H9 (cell line): Measurements from ENCODE around the gene ESPL1. TPM values are rescaled to one million over a fixed set of nuclear protein-coding genes. Genes with fewer than 3 reads are reported as not detected.

Experiments used
- DNase-seq: peaks from one replicate; pipeline ENCODE4 v3.0.0-alpha.2; 2017
- H2AFZ ChIP-seq: one replicate; pipeline ENCODE4 v1.6.1; 2013; ENCODE audit warnings: mild to moderate bottlenecking, low read length, control low read depth, moderate library complexity
- H2AK5ac ChIP-seq: 2 replicates; pipeline ENCODE4 v1.6.1; 2013; ENCODE audit warnings: low read length, control low read depth, mixed read lengths; ENCODE audit not compliant: insufficient read length
- H2BK120ac ChIP-seq: one replicate; pipeline ENCODE4 v1.6.1; 2013; ENCODE audit warnings: low read depth, mild to moderate bottlenecking, low read length, control low read depth, inconsistent platforms; ENCODE audit not compliant: poor library complexity, severe bottlenecking
- H2BK12ac ChIP-seq: 2 replicates; pipeline ENCODE4 v1.6.1; 2013; ENCODE audit warnings: low read length, control low read depth, mixed read lengths, low read depth; ENCODE audit not compliant: insufficient read length
- H2BK15ac ChIP-seq: 2 replicates; pipeline ENCODE4 v1.6.1; 2013; ENCODE audit warnings: low read depth, low read length, control low read depth
- H2BK20ac ChIP-seq: one replicate; pipeline ENCODE4 v1.6.1; 2013; ENCODE audit warnings: low read depth, mild to moderate bottlenecking, low read length, control low read depth, inconsistent platforms; ENCODE audit not compliant: poor library complexity, severe bottlenecking
- H2BK5ac ChIP-seq: 2 replicates; pipeline ENCODE4 v1.6.1; 2013; ENCODE audit warnings: low read length, control low read depth, mixed read lengths; ENCODE audit not compliant: insufficient read length
- H3K14ac ChIP-seq: 2 replicates; pipeline ENCODE4 v1.6.1; 2013; ENCODE audit warnings: low read length, control low read depth; ENCODE audit not compliant: insufficient read depth
- H3K18ac ChIP-seq: 2 replicates; pipeline ENCODE4 v1.6.1; 2013; ENCODE audit warnings: low read depth, mild to moderate bottlenecking, mixed read lengths, low read length, control low read depth; ENCODE audit not compliant: insufficient read length
- H3K23ac ChIP-seq: 2 replicates; pipeline ENCODE4 v1.6.1; 2013; ENCODE audit warnings: low read length, control low read depth, mixed read lengths, low read depth; ENCODE audit not compliant: insufficient read length
- H3K23me2 ChIP-seq: 2 replicates; pipeline ENCODE4 v1.6.1; 2013; ENCODE audit warnings: low read depth, mild to moderate bottlenecking, mixed read lengths, low read length, control low read depth; ENCODE audit not compliant: insufficient read length, poor library complexity, severe bottlenecking
- H3K27ac ChIP-seq: 2 replicates; pipeline ENCODE4 v1.5.1; 2013; ENCODE audit warnings: low read length, control low read depth, mixed read lengths, low read depth; ENCODE audit not compliant: insufficient read length
- H3K27me3 ChIP-seq: 2 replicates; pipeline ENCODE4 v1.6.1; 2013; ENCODE audit warnings: low read length, control low read depth, inconsistent platforms; ENCODE audit not compliant: insufficient read depth
- H3K4ac ChIP-seq: 2 replicates; pipeline ENCODE4 v1.6.1; 2013; ENCODE audit warnings: low read depth, mild to moderate bottlenecking, control low read depth, inconsistent platforms, low read length, moderate library complexity
- H3K4me1 ChIP-seq: 2 replicates; pipeline ENCODE4 v1.6.1; 2013; ENCODE audit warnings: low read length, control low read depth, inconsistent platforms; ENCODE audit not compliant: insufficient read depth
- H3K4me2 ChIP-seq: 2 replicates; pipeline ENCODE4 v1.6.1; 2013; ENCODE audit warnings: low read length, control low read depth, mixed read lengths; ENCODE audit not compliant: insufficient read length, insufficient read depth
- H3K56ac ChIP-seq: 2 replicates; pipeline ENCODE4 v1.6.1; 2013; ENCODE audit warnings: low read depth, mild to moderate bottlenecking, mixed read lengths, low read length, control low read depth; ENCODE audit not compliant: insufficient read length
- H3K79me1 ChIP-seq: 2 replicates; pipeline ENCODE4 v1.6.1; 2013; ENCODE audit warnings: low read depth, mild to moderate bottlenecking, moderate library complexity, low read length, control low read depth, inconsistent platforms; ENCODE audit not compliant: insufficient read depth, poor library complexity, severe bottlenecking
- H3K79me2 ChIP-seq: 2 replicates; pipeline ENCODE4 v1.6.1; 2013; ENCODE audit warnings: low read length, control low read depth, inconsistent platforms; ENCODE audit not compliant: insufficient read depth
- H3K9ac ChIP-seq: 2 replicates; pipeline ENCODE4 v1.6.1; 2013; ENCODE audit warnings: low read length, control low read depth, mixed read lengths; ENCODE audit not compliant: insufficient read length; ENCODE audit errors: extremely low read depth
- H3K9me3 ChIP-seq: one replicate; pipeline ENCODE4 v1.6.1; 2013; ENCODE audit warnings: low read depth, low read length, inconsistent platforms; ENCODE audit not compliant: control insufficient read depth
- H3T11ph ChIP-seq: one replicate; pipeline ENCODE4 v1.6.1; 2013; ENCODE audit warnings: mild to moderate bottlenecking, low read length, control low read depth, inconsistent platforms
- H4K20me1 ChIP-seq: one replicate; pipeline ENCODE4 v1.6.1; 2013; ENCODE audit not compliant: control insufficient read depth, insufficient read length, insufficient read depth
- H4K5ac ChIP-seq: 2 replicates; pipeline ENCODE4 v1.6.1; 2013; ENCODE audit warnings: low read depth, mild to moderate bottlenecking, mixed read lengths, low read length, control low read depth; ENCODE audit not compliant: insufficient read length
- H4K8ac ChIP-seq: replicated peaks from 2 replicates; pipeline ENCODE4 v1.6.1; 2013; ENCODE audit warnings: low read length, control low read depth, mixed read lengths, low read depth; ENCODE audit not compliant: insufficient read length
- H4K91ac ChIP-seq: 2 replicates; pipeline ENCODE4 v1.6.1; 2013; ENCODE audit warnings: low read depth, mild to moderate bottlenecking, moderate library complexity, mixed read lengths, low read length, control low read depth; ENCODE audit not compliant: insufficient read length
- H3K27ac Mint-ChIP-seq, 3 experiments: 2 replicates in 2 of 3; 3 replicates in 1 of 3; pipeline ENCODE4 v1.8.0; 2020 to 2021; ENCODE audit warnings: mixed read lengths in 3 of 3, mild to moderate bottlenecking in 1 of 3, moderate library complexity in 1 of 3
- H3K27me3 Mint-ChIP-seq: 2 replicates; pipeline ENCODE4 v1.8.0; 2021; ENCODE audit warnings: low read depth, mild to moderate bottlenecking, moderate library complexity, mixed read lengths
- H3K36me3 Mint-ChIP-seq, 3 experiments: 2 replicates in 2 of 3; 3 replicates in 1 of 3; pipeline ENCODE4 v1.8.0; 2020 to 2021; ENCODE audit warnings: low read depth in 3 of 3, mixed read lengths in 3 of 3; ENCODE audit not compliant: insufficient read depth in 1 of 3
- H3K4me1 Mint-ChIP-seq, 2 experiments: 2 replicates each; pipeline ENCODE4 v1.8.0; 2020; ENCODE audit warnings: mixed read lengths in 2 of 2
- H3K4me3 Mint-ChIP-seq, 2 experiments: 2 replicates in 1 of 2; 3 replicates in 1 of 2; pipeline ENCODE4 v1.8.0; 2020 to 2021; ENCODE audit warnings: mild to moderate bottlenecking in 2 of 2, mixed read lengths in 2 of 2, moderate library complexity in 1 of 2
- H3K9me3 Mint-ChIP-seq, 2 experiments: 2 replicates in 1 of 2; 3 replicates in 1 of 2; pipeline ENCODE4 v1.8.0; 2020; ENCODE audit warnings: mild to moderate bottlenecking in 2 of 2, mixed read lengths in 2 of 2, moderate library complexity in 1 of 2
- CTCF ChIP-seq: fragments of 200-600 bp; sonication (generic); conservative IDR thresholded peaks from 3 replicates; pipeline ENCODE4 v1.8.0; 2021; ENCODE audit warnings: antibody characterized with exemption, mild to moderate bottlenecking
- WGBS: extraction: QIAGEN DNeasy Blood & Tissue Kit; methylation state at CpG from one replicate; pipeline ENCODE4 v1.1.7; 2013; ENCODE audit warnings: missing lambda C conversion rate, low lambda C conversion rate, mixed read lengths; ENCODE audit not compliant: insufficient read length; ENCODE audit errors: extremely low coverage; 5-methylcytosine and 5-hydroxymethylcytosine counted together
- total RNA-seq: library from RNA; stranded (reverse); gene quantifications from 2 replicates; pipeline ENCODE4 v1.2.1, GENCODE V29; 2021

Gene ESPL1
- total RNA-seq, 1 experiment from 2014 or later, result 43.2 TPM

- H2BK5ac ChIP-seq, result no peak overlapping the region
- no peak overlapping the region for H4K91ac ChIP-seq
- H2BK120ac ChIP-seq, result no peak overlapping the region
- no CpG with 5 or more reads among the region's 10 CpGs for WGBS
- no peak overlapping the region for H2AK5ac ChIP-seq
- H3K14ac ChIP-seq, result no peak overlapping the region
- H3K4ac ChIP-seq, result no peak overlapping the region
- H4K8ac ChIP-seq, result no peak overlapping the region
- H2BK12ac ChIP-seq, result no peak overlapping the region
- Mint-ChIP-seq H3K36me3 (peaks cover 33 to 78% (median 62%) of the 10 kb centered on the region in 3 experiments; a peak in 6 of 7 replicates), H3K9me3 (no peaks in the 10 kb centered on the region), H3K27me3 (no peaks in the 10 kb centered on the region; the same call in 1 of the 2 replicates), H3K27ac (peak overlapping the region in 1 of 3 experiments; percentile 84; a peak in 1 of 7 replicates), H3K4me3 (no peak overlapping the region), H3K4me1 (no peaks in the 10 kb centered on the region)
- no peak overlapping the region for H2AFZ ChIP-seq
- no peak for DNase-seq
- H2BK15ac ChIP-seq, result no peak overlapping the region
- no peaks in the 10 kb centered on the region for H3K79me1 ChIP-seq
- H3K27me3 ChIP-seq, result no peaks in the 10 kb centered on the region
- H4K5ac ChIP-seq, result no peak overlapping the region
- no peaks in the 10 kb centered on the region for H4K20me1 ChIP-seq
- H3K79me2 ChIP-seq, result no peaks in the 10 kb centered on the region
- no peaks in the 10 kb centered on the region for H3K23me2 ChIP-seq
- TF ChIP-seq CTCF, result no peak
- H3K4me1 ChIP-seq, result no peaks in the 10 kb centered on the region
- H3K9ac ChIP-seq, result no peak overlapping the region
- no peak overlapping the region for H3T11ph ChIP-seq
- no peak overlapping the region for H3K23ac ChIP-seq
- no peak overlapping the region for H2BK20ac ChIP-seq
- H3K18ac ChIP-seq, result no peak overlapping the region
- no peak overlapping the region for H3K4me2 ChIP-seq
- H3K56ac ChIP-seq, result no peak overlapping the region
- no peaks in the 10 kb centered on the region for H3K9me3 ChIP-seq
- H3K27ac ChIP-seq, result no peak overlapping the region
These were observed 38.7 kb downstream of the ESPL1 start for GRCh38 chr12:53306826-53307225.
